Fibroblast of lung (primary cell): Measurements from ENCODE around the gene DOCK7.

Experiments used
- CTCF ChIP-seq, 2 donors: IDR thresholded peaks in 1 of 2; conservative IDR thresholded peaks in 1 of 2; 1 replicate in 1 of 2; 2 replicates in 1 of 2; pipeline ENCODE4 v1.5.1; 2011 to 2012; ENCODE audit warnings: low read length in 2 of 2, control low read depth in 1 of 2, inconsistent platforms in 1 of 2, low read depth in 1 of 2, mild to moderate bottlenecking in 1 of 2
- EZH2 ChIP-seq: IDR thresholded peaks from 2 replicates; pipeline ENCODE4 v1.5.1; 2012; ENCODE audit warnings: low read length, control low read depth, mild to moderate bottlenecking; ENCODE audit errors: missing control alignments

GRCh38 chr1:62448221-62448933 is 239.8 kb downstream of the DOCK7 start:
- no peak for TF ChIP-seq CTCF (conservative IDR thresholded peaks at IDR 0.05 in 1 of 2, IDR thresholded peaks at IDR 0.05 in 1 of 2; ENCODE audit: low read depth in 1 of 2, low read length in 2 of 2)
- no peak for TF ChIP-seq EZH2
